Heart right ventricle (tissue), 16 donors: ENCODE results near the gene ANKH. TPM values are rescaled to one million over a fixed set of nuclear protein-coding genes. Genes with fewer than 3 reads are reported as not detected.

Experiments used
- ATAC-seq, 8 donors: fragments of 200-7000 bp; cut with Tn5 transposase; one replicate each; pipeline ENCODE4 v1.9.1; 2020; ENCODE audit warnings: mild to moderate bottlenecking in 8 of 8, moderate library complexity in 8 of 8, moderate number of reproducible peaks in 1 of 8
- DNase-seq, 2 donors: peaks; one replicate each; pipeline ENCODE4 v3.0.0-alpha.2; 2020
- H3K27ac ChIP-seq, 10 donors: fragments of 200-600 bp; sonication (generic) in 2 of 10; one replicate each; pipeline versions ENCODE4 v1.5.0 to v1.8.0; 2020 to 2022; ENCODE audit warnings: mild to moderate bottlenecking in 3 of 10
- H3K27me3 ChIP-seq, 7 donors: fragments of 200-600 bp; one replicate each; pipeline ENCODE4 v1.8.0; 2021 to 2022; ENCODE audit warnings: mild to moderate bottlenecking in 2 of 7
- H3K36me3 ChIP-seq, 9 donors: fragments of 200-600 bp; sonication (generic) in 1 of 9; one replicate each; pipeline versions ENCODE4 v1.5.0 to v1.8.0; 2020 to 2022; ENCODE audit warnings: mild to moderate bottlenecking in 2 of 9
- H3K4me1 ChIP-seq, 9 donors: fragments of 200-600 bp; sonication (generic) in 1 of 9; one replicate each; pipeline versions ENCODE4 v1.5.0 to v1.8.0; 2020 to 2022; ENCODE audit warnings: mild to moderate bottlenecking in 4 of 9
- H3K4me3 ChIP-seq, 10 donors: fragments of 200-600 bp; sonication (generic) in 2 of 10; one replicate each; pipeline versions ENCODE4 v1.5.0 to v1.8.0; 2020 to 2022; ENCODE audit warnings: mild to moderate bottlenecking in 7 of 10, moderate library complexity in 2 of 10
- H3K9me3 ChIP-seq, 11 donors: fragments of 200-600 bp in 10 of 11; sonication (generic) in 2 of 11; one replicate each; pipeline versions ENCODE4 v1.5.0 to v1.8.0; 2013 to 2022; ENCODE audit warnings: mild to moderate bottlenecking in 2 of 11, control low read depth in 1 of 11, moderate library complexity in 1 of 11
- WGBS, 2 donors: extraction: QIAGEN DNeasy Blood & Tissue Kit; methylation state at CpG; one replicate each; pipeline ENCODE4 v1.1.7; 2013; ENCODE audit warnings: inconsistent platforms in 1 of 2; 5-methylcytosine and 5-hydroxymethylcytosine counted together
- intact Hi-C, 10 donors: fragments of 100-400 bp; cut with DNase I; formaldehyde crosslinking; loops; one replicate each; pipeline versions ENCODE4 v1.11.1 to v1.14.2; 2022
- polyA plus RNA-seq, 2 donors: library from polyadenylated mRNA; stranded (reverse); fragments of 200-250 nt; gene quantifications; one replicate each; pipeline ENCODE4 v1.2.3, GENCODE V29; 2013
- total RNA-seq, 10 donors: library from RNA; stranded (reverse); fragmentation: NEBNext Ultra II Directional in 3 of 10; extraction: Animal tissue kit (Norgen Biotek cat#: 25700) in 3 of 10; gene quantifications; one replicate each; pipeline versions ENCODE4 v1.2.1 to v1.2.4, GENCODE V29; 2021 to 2023
- TF ChIP-seq, protein P1 (sequence below), 9 donors: fragments of 200-600 bp; sonication (generic) in 2 of 9; IDR thresholded peaks; one replicate each; pipeline versions ENCODE4 v1.5.0 to v1.8.0; 2021 to 2022; ENCODE audit warnings: antibody characterized with exemption in 9 of 9, mild to moderate bottlenecking in 5 of 9, moderate library complexity in 1 of 9
- donor health status: Arrhythmogenic right ventricular cardiomyopathy.
- donor health status: ischemic (EF 13 %, LVEDD 7.1; RV severe dilation, severe dysfunction).
- donor health status: healthy with polysubstance abuse.
- donor health status: DM: no; HTN: yes; CAD: no.
- donor health status: DM: no; HTN: no; CAD: no.
- donor health status: ischemic (EF 25% LVEDD 6.9; RV normal size, moderate dysfunction).
- donor health status: ischemic (EF 25% LVEDD 5.7; RV mildly dilated, moderate dysfunction).
- donor health status: healthy.
- donor health status: DM: yes; HTN: yes; CAD: no.
- donor health status: Ischemic cardiomyopathy.
- donor health status: ischemic (EF 35%, LVEDD 5.7; RV mildly dilated, moderate dysfunction).
- donor health status: nonischemic (EF 11% LVEDD 7.7; RV severe dilation, severe dysfunction).
- donor health status: DM: yes; HTN: yes; CAD: no.
- donor health status: PGD.
- donor health status: ischemic (EF 29% LVEDD 5.4; RV normal size, mild dysfunction).
- donor health status: nonischemic (EF 23%, LVEDD 6.1; RV moderate dilation, normal function).

Gene ANKH
- total and polyA plus RNA-seq, 12 donors: 51.0 to 256 (median 192) TPM

DNA sequence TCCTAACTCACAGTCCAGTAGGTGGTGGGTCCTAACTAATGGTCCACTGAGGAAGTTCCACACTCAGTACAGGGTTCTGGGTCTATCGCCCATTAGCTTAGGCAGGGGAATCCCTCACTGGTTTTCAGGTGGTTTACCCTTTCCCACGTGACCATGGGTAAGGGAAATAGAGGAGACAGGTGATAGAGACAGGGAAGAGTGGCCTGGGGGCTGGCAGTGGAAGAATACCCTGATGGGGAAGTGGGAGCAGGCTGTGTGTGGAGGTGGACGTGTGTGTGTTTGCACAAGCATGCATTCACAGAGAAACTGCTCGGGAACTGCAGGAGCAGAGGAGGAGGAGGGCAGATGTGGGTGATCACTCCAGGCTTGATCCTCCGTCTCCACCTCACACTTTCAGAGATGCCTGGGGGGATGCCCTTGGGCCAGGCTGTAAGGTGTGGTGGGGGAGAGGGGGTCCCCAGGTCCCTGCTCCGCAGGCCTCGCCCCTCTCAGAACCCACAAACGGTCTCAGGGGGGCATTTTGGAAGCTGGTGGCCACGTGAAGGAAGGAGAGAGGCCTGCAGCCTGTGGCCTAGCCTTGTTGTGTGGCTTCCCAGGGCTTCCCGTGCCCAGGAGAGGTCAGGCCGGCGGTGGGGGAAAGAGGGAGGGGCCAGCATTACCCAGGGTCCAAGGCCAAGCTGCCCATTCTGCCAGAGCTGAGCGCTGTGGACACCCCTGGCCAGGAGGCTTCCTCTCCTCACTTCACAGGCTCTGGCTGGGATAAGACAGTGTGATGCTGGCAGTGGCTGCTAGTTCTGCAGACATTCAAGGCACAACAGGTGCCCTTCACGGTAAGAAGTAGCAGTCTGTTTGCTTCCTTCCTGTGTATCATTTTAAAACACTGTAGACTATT, 127.0 kb downstream of the ANKH start:
- intact Hi-C loops: no loop called here
- H3K27me3 ChIP-seq: no peaks in the 10 kb centered on the region
- no peaks in the 10 kb centered on the region for H3K9me3 ChIP-seq
- no peak overlapping the region for H3K4me3 ChIP-seq
- H3K4me1 ChIP-seq: peaks cover 0 to 47% (median 25%) of the 10 kb centered on the region in 9 donors
- H3K36me3 ChIP-seq: peaks cover 0 to 97% (median 44%) of the 10 kb centered on the region in 9 donors
- peak; percentile 25 to 33 for DNase-seq
- TF ChIP-seq, protein P1, sequence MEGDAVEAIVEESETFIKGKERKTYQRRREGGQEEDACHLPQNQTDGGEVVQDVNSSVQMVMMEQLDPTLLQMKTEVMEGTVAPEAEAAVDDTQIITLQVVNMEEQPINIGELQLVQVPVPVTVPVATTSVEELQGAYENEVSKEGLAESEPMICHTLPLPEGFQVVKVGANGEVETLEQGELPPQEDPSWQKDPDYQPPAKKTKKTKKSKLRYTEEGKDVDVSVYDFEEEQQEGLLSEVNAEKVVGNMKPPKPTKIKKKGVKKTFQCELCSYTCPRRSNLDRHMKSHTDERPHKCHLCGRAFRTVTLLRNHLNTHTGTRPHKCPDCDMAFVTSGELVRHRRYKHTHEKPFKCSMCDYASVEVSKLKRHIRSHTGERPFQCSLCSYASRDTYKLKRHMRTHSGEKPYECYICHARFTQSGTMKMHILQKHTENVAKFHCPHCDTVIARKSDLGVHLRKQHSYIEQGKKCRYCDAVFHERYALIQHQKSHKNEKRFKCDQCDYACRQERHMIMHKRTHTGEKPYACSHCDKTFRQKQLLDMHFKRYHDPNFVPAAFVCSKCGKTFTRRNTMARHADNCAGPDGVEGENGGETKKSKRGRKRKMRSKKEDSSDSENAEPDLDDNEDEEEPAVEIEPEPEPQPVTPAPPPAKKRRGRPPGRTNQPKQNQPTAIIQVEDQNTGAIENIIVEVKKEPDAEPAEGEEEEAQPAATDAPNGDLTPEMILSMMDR (IDR thresholded peaks at IDR 0.05): no peak
- ATAC-seq: peak; percentile 28 to 85 (median 66)
- H3K27ac ChIP-seq: peak overlapping the region in 9 of 10 donors; percentile 3 to 64 (median 42)
- WGBS, 2 donors: 60 to 71% methylated on average over 12 to 14 of the region's 14 CpGs

DNA sequence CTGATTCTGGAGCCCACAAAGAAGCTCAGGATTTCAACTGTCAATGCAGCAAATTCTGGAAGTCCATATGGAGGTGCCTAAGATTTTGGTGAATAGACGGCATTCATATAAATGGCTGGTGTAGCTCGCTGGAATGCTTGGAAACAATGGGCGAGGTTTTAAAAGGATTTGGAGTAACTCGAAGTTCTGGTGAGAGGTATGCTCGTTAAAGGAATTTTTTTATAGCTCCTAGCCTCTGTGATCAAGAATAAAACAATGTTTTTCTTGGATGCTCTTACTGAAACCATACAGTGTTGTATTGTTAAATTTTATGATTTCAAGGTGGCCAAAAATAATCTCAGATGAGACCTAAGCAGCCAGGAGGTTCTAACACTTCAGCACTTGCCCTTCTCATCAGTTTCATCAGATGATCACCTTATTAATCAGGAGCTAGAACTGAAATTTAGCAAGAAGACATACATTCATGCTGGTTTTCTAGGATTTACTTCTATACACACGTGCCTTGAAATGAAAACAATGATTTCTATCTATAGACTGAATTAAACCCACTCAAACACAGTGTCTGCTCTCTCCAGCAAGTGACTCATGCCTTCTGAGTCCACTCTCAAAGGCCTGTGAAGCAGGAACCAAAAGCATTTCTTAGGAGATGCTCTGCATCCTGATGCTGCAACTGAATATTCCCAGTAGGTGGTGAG, 127.8 kb downstream of the ANKH start:
- intact Hi-C loops: no loop called here
- peaks cover 4 to 54% (median 32%) of the 10 kb centered on the region in 9 donors for H3K4me1 ChIP-seq
- no peak for ATAC-seq

DNA sequence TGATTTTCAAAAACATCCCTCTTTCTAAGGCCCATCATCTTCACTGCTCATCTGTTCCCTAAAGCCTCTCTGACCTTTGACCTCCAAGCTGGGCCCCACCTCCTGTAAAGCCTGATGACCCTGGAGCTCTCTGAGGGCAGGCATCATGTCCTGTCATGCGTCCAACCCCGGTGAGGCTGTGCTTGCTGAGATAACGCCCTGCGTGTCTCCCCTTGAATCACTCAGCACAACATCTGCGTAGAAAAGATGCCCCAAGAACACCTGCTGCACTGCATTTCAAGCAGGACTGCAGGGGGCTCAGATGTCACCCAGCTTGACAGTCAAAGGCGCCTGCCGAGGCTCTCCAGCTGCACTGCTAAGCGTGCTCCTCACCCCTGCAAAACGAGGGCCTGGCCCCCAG, 129.1 kb downstream of the ANKH start:
- DNase-seq: no peak
- ATAC-seq: no peak
- Histone ChIP-seq H3K4me1 (peaks cover 4 to 59% (median 33%) of the 10 kb centered on the region in 9 donors), H3K36me3 (peaks cover 0 to 96% (median 40%) of the 10 kb centered on the region in 9 donors), H3K9me3 (no peaks in the 10 kb centered on the region), H3K27me3 (no peaks in the 10 kb centered on the region), H3K4me3 (no peak overlapping the region), H3K27ac (peak overlapping the region in 2 of 10 donors; percentile 3 to 23)
- TF ChIP-seq, protein P1 (IDR thresholded peaks at IDR 0.05): no peak
- WGBS, 2 donors: 62 to 78% methylated on average over 9 of the region's 9 CpGs
- intact Hi-C loops: no loop called here

More for the DNA sequence above, 127.8 kb downstream of the ANKH start:
- WGBS, 2 donors: 81 to 83% methylated on average over 6 of the region's 6 CpGs
- DNase-seq: no peak
- TF ChIP-seq, protein P1 (IDR thresholded peaks at IDR 0.05): no peak
- H3K27ac ChIP-seq: peak overlapping the region in 2 of 10 donors; percentile 30 to 58
- H3K36me3 ChIP-seq: peaks cover 0 to 96% (median 44%) of the 10 kb centered on the region in 9 donors
- H3K9me3 ChIP-seq: no peaks in the 10 kb centered on the region
- H3K27me3 ChIP-seq: no peaks in the 10 kb centered on the region
- no peak overlapping the region for H3K4me3 ChIP-seq

DNA sequence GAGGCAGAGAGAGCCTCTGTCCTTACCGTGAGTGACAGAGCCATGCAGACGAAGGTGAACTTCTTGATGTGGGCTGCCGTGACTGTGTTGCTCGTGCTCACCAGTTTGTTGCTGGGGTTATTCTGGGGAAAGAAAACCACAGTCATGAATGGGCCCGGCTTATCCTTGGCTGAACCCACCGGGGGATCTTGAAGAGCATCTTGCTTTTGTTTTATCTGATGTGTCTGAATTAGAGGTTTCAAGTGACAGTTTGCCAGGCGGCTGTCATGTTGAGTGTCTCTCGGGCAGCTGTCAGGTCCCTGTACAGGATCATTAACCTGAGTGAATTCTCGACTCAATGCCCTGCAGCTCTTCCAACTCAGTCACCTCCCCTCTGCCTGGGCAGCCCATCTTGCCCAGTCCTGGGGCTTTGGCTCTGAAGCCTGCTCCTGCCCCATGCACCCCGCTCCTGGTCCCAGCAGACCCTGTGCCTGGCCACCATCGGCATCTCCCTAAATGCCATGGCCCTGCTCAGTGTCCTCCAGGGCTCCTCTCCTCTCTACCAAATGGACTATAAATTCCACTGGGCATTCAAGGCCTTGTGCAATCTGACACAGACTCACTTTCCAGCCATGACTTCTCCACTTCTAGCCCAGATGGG, 129.7 kb downstream of the ANKH start:
- H3K4me3 ChIP-seq: no peak overlapping the region
- H3K9me3 ChIP-seq: no peaks in the 10 kb centered on the region
- ATAC-seq (peak in 1 of 8 donors; percentile 38), DNase-seq (no peak)
- H3K27me3 ChIP-seq: no peaks in the 10 kb centered on the region
- peaks cover 6 to 64% (median 39%) of the 10 kb centered on the region in 9 donors for H3K4me1 ChIP-seq
- WGBS, 2 donors: 60 to 76% methylated on average over 11 of the region's 11 CpGs
- intact Hi-C loops: no loop called here
- H3K27ac ChIP-seq: peak overlapping the region in 2 of 10 donors; percentile 3 to 23
- peaks cover 0 to 96% (median 40%) of the 10 kb centered on the region in 9 donors for H3K36me3 ChIP-seq
- TF ChIP-seq, protein P1 (IDR thresholded peaks at IDR 0.05): no peak
